SKM-1 (cell line): ENCODE data around the gene SYT1.

ENCODE experiments used
- DNase-seq: peaks from one replicate; lab custom pipeline; 2025; ENCODE audit not compliant: unreplicated experiment; lab: John Stamatoyannopoulos, UW

SYT1 gene

GRCh38 chr12:79487386-79488110 lies 623.0 kb downstream of the SYT1 start:
- no peak for DNase-seq
